K562 (cell line): ENCODE data around the gene PKP1. TPM values are rescaled to one million over a fixed set of nuclear protein-coding genes. Genes with fewer than 3 reads are reported as not detected.
A peak's percentile ranks its signal among the peaks of the same experiment; 100 is the strongest.

ENCODE experiments used
- ATAC-seq: fragments of 200-7000 bp; cut with Tn5 transposase; 3 replicates; pipeline ENCODE4 v1.9.1; 2020; ENCODE audit warnings: moderate library complexity
- BruUV-seq: library from RNA; stranded (reverse); fragments of 400-500 nt; replicated peaks from 2 replicates; lab custom pipeline; 2021; lab: Mats Ljungman, UMichigan
- CTCF ChIA-PET: fragments of 300-600 bp; formaldehyde crosslinking; extraction: SDS; loops from one replicate; lab custom pipeline; 2021; ENCODE audit warnings: low intra/inter-chr PET ratio; lab: Yijun Ruan, JAX
- POLR2A ChIA-PET: fragments of 300-600, 350-650 bp; sonication (Branson Sonifier 250); formaldehyde crosslinking; extraction: SDS; loops from one replicate; lab custom pipeline; 2021; ENCODE audit warnings: antibody characterized with exemption, inconsistent platforms; lab: Yijun Ruan, JAX
- DNase-seq, 4 experiments: peaks; one replicate each; pipeline versions ENCODE4 v3.0.0 to v3.0.0-alpha.2; 2011 to 2018; ENCODE audit warnings: low spot score in 3 of 4, mixed read lengths in 3 of 4; ENCODE audit errors: extremely low read depth in 1 of 4
- FAIRE-seq: peaks from 2 replicates; lab custom pipeline; 2011; peaks lifted over from hg19 to GRCh38; lab: Jason Lieb, UNC
- H2AFZ ChIP-seq: 2 replicates; pipeline ENCODE4 v1.6.0; 2011; ENCODE audit warnings: low read depth, low read length, control low read depth, inconsistent platforms
- H3K27ac ChIP-seq: fragments of 200-600 bp; 3 replicates; pipeline ENCODE4 v1.8.0; 2011; ENCODE audit warnings: low read depth, mild to moderate bottlenecking, control low read depth, inconsistent platforms, low read length, moderate library complexity, mixed read lengths; ENCODE audit errors: extremely low read depth
- H3K27me3 ChIP-seq, 2 experiments: fragments of 300-600 bp in 1 of 2; 2 replicates in 1 of 2; 3 replicates in 1 of 2; pipeline versions ENCODE4 v1.6.0 to v1.8.0; 2011; ENCODE audit warnings: inconsistent platforms in 2 of 2, low read length in 2 of 2, mild to moderate bottlenecking in 1 of 2, mixed read lengths in 1 of 2, moderate library complexity in 1 of 2; ENCODE audit not compliant: control insufficient read depth in 2 of 2, insufficient read depth in 2 of 2
- H3K36me3 ChIP-seq: fragments of 300-600 bp; 3 replicates; pipeline ENCODE4 v1.8.0; 2011; ENCODE audit warnings: mild to moderate bottlenecking, low read length, inconsistent platforms; ENCODE audit not compliant: control insufficient read depth, insufficient read depth
- H3K4me1 ChIP-seq, 2 experiments: fragments of 200-600 bp in 1 of 2; replicated peaks in 1 of 2; 2 replicates in 1 of 2; 3 replicates in 1 of 2; pipeline versions ENCODE4 v1.5.1 to v1.8.0; 2011; ENCODE audit warnings: inconsistent platforms in 2 of 2, low read length in 2 of 2, mild to moderate bottlenecking in 1 of 2, mixed read lengths in 1 of 2, moderate library complexity in 1 of 2; ENCODE audit not compliant: control insufficient read depth in 2 of 2, insufficient read depth in 2 of 2
- H3K4me2 ChIP-seq: 2 replicates; pipeline ENCODE4 v1.6.1; 2011; ENCODE audit warnings: low read length, control low read depth, inconsistent platforms, mixed read lengths; ENCODE audit not compliant: insufficient read depth
- H3K4me3 ChIP-seq: fragments of 200-600 bp; sonication (generic), shearing (Covaris generic); 2 replicates; pipeline ENCODE4 v1.5.1; 2016; ENCODE audit warnings: control low read depth, inconsistent platforms
- H3K79me2 ChIP-seq: fragments of 200-600 bp; 3 replicates; pipeline ENCODE4 v1.8.0; 2011; ENCODE audit warnings: low read length, inconsistent platforms; ENCODE audit not compliant: control insufficient read depth, insufficient read depth
- H3K9ac ChIP-seq, 2 experiments: 2 replicates each; pipeline versions ENCODE4 v1.6.0 to v1.6.1; 2011; ENCODE audit warnings: low read depth in 2 of 2, low read length in 2 of 2, control low read depth in 1 of 2, inconsistent platforms in 1 of 2, mild to moderate bottlenecking in 1 of 2, mixed read lengths in 1 of 2; ENCODE audit not compliant: insufficient read depth in 1 of 2
- H3K9me1 ChIP-seq: one replicate; pipeline ENCODE4 v1.6.0; 2011; ENCODE audit warnings: inconsistent platforms, mild to moderate bottlenecking, low read length, moderate library complexity; ENCODE audit not compliant: control insufficient read depth, insufficient read depth
- H3K9me3 ChIP-seq: replicated peaks from 2 replicates; pipeline ENCODE4 v1.5.1; 2011; ENCODE audit warnings: low read depth, low read length, inconsistent platforms; ENCODE audit not compliant: control insufficient read depth, insufficient read depth
- H4K20me1 ChIP-seq: replicated peaks from 2 replicates; pipeline ENCODE4 v1.6.1; 2011; ENCODE audit warnings: low read length, inconsistent platforms, mixed read lengths; ENCODE audit not compliant: control insufficient read depth, insufficient read depth
- ARID3B ChIP-seq: fragments of 250-450 bp; sonication (Bioruptor Pico); IDR thresholded peaks from 2 replicates; pipeline ENCODE4 v1.4.0; 2020; ENCODE audit warnings: borderline replicate concordance
- BRD4 ChIP-seq: fragments of 200-600 bp; sonication (generic); IDR thresholded peaks from 2 replicates; pipeline ENCODE4 v1.6.1; 2017; ENCODE audit warnings: inconsistent platforms
- CHD1 ChIP-seq: fragments of 200-600 bp; sonication (generic); IDR thresholded peaks from one replicate; pipeline ENCODE4 v1.6.1; 2012; ENCODE audit warnings: mild to moderate bottlenecking, moderate library complexity, low read length, inconsistent platforms
- FOXA1 ChIP-seq: fragments of 450-650 bp; IDR thresholded peaks from 2 replicates; pipeline ENCODE4 v1.6.1; 2016; ENCODE audit warnings: mild to moderate bottlenecking, borderline replicate concordance
- HLTF ChIP-seq: fragments of 450-650 bp; IDR thresholded peaks from 2 replicates; pipeline ENCODE4 v1.6.1; 2016
- ILK ChIP-seq: fragments of 450-650 bp; IDR thresholded peaks from 2 replicates; pipeline ENCODE4 v1.6.1; 2016; ENCODE audit warnings: missing genetic modification characterization, low read depth, mild to moderate bottlenecking, missing compliant biosample characterization, moderate library complexity, borderline replicate concordance
- POLR2H ChIP-seq: IDR thresholded peaks from 2 replicates; pipeline ENCODE4 v1.6.1; 2016; ENCODE audit warnings: missing genetic modification characterization, low read depth, mild to moderate bottlenecking, control low read depth, missing compliant biosample characterization, moderate library complexity
- RBM39 ChIP-seq: fragments of 200-400 bp; formaldehyde crosslinking; optimal IDR thresholded peaks from 2 replicates; pipeline ENCODE3; 2018; ENCODE audit warnings: low read depth, low read length
- SMAD4 ChIP-seq: fragments of 250-450 bp; sonication (Bioruptor Pico); conservative IDR thresholded peaks from 2 replicates; pipeline ENCODE4 v1.8.0; 2021; ENCODE audit warnings: inconsistent platforms, mild to moderate bottlenecking, moderate library complexity
- TCF7L2 ChIP-seq: fragments of 150-350 bp; IDR thresholded peaks from 2 replicates; pipeline ENCODE4 v1.6.1; 2016; ENCODE audit warnings: low read depth, mild to moderate bottlenecking, low read length, moderate library complexity
- ZNF431 ChIP-seq: sonication (generic); formaldehyde crosslinking; IDR thresholded peaks from 2 replicates; pipeline ENCODE4 v1.8.0; 2022; ENCODE audit warnings: mild to moderate bottlenecking, missing genetic modification reagents
- whole genome bisulfite sequencing: fragments of 100-300 bp; shearing (Covaris generic); methylation state at CpG from one replicate; pipeline ENCODE4 v1.1.6; 2016; ENCODE audit warnings: low coverage, mixed read lengths; ENCODE audit not compliant: insufficient coverage; ENCODE audit errors: missing lambda C conversion rate; 5-methylcytosine and 5-hydroxymethylcytosine counted together
- in situ Hi-C: fragments of 300-500 bp; cut with MboI; formaldehyde crosslinking; loops from 4 replicates; pipeline ENCODE4 v1.15.0; 2018; ENCODE audit warnings: inconsistent platforms, mixed read lengths
- intact Hi-C: fragments of 100-400 bp; cut with micrococcal nuclease; formaldehyde crosslinking; loops from 2 replicates; pipeline ENCODE4 v1.14.2; 2022
- polyA plus RNA-seq, 8 experiments: library from polyadenylated mRNA; depleted of rRNA in 4 of 8; stranded (reverse) in 5 of 8; unstranded in 3 of 8; fragments of >200 nt; fragmentation: Nextera tagmentation in 2 of 8; fragmentation: Illumina TruSeq in 1 of 8; extraction: Ambion mirVana in 2 of 8; extraction: Trizol in 1 of 8; gene quantifications; 2 replicates each; pipeline versions ENCODE4 v1.2.1 to v1.2.3, GENCODE V29; 2011 to 2014; ENCODE audit warnings: inconsistent platforms in 1 of 8, missing spikeins in 1 of 8
- total RNA-seq, 7 experiments: library from RNA; depleted of rRNA in 6 of 7; stranded (reverse); fragments of >200 nt in 6 of 7; fragmentation: Illumina TruSeq in 2 of 7; extraction: Trizol in 2 of 7; gene quantifications; 2 replicates each; pipeline versions ENCODE4 v1.2.1 to v1.2.3, GENCODE V29; 2011 to 2021; ENCODE audit warnings: low replicate concordance in 1 of 7
- TF ChIP-seq, protein P1 (sequence below): sonication (generic); IDR thresholded peaks from 2 replicates; pipeline ENCODE4 v1.6.1; 2016
- TF ChIP-seq, protein P2 (sequence below): fragments of 450-650 bp; IDR thresholded peaks from 2 replicates; pipeline ENCODE4 v1.6.1; 2016; ENCODE audit warnings: borderline replicate concordance
- TF ChIP-seq, protein P3 (sequence below): fragments of 450-650 bp; IDR thresholded peaks from 2 replicates; pipeline ENCODE4 v1.7.0; 2016; ENCODE audit warnings: borderline replicate concordance

PKP1 gene
- total and polyA plus RNA-seq, 9 of the 15 experiments (the other 6 are each of a cell fraction or from before 2014, with no cell fraction given), result not detected

DNA sequence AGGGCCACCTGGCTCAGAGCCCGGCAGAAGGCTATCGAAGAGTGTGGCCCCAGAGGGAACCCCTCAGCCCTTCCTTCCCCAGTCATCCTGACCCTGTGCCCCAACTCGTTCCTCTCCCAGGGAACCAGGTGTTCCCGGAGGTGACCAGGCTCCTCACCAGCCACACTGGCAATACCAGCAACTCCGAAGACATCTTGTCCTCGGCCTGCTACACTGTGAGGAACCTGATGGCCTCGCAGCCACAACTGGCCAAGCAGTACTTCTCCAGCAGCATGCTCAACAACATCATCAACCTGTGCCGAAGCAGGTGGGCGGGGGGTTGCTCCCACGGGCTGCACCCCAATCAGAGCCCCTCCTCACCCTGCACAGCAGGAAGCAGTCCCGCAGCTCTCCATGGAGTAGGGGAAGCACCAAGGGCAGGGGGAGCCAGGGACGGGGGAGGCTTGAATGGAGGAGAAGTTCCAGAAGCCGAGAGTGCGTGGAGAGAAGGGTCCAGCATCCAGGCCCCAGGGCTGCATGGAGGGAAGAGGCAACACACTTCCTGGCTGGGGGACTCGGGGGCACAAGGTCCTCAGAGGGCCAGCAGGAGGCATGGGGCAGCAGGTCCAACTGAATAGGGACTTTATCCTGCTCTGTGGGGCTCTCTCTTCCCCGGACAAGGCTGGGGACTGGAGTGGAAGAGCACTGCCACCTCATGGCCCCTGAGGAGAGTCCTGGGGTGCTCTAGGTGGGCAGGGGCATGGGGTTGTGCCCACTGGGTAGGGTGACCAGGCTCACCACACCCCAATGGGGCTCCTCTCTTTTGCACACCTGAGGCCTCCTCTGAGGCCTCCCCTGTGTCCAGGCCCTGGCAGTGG is 41.7 kb downstream of the PKP1 start:
- CTCF ChIA-PET, result no interaction called here
- TF ChIP-seq CHD1 (no peak), TCF7L2 (no peak), HLTF (no peak), FOXA1 (no peak), POLR2H (no peak), BRD4 (no peak), ZNF431 (no peak), ILK (tag) (no peak), RBM39 (no peak), ARID3B (no peak), SMAD4 (CRISPR knock-in tag) (no peak)
- TF ChIP-seq, protein P1, sequence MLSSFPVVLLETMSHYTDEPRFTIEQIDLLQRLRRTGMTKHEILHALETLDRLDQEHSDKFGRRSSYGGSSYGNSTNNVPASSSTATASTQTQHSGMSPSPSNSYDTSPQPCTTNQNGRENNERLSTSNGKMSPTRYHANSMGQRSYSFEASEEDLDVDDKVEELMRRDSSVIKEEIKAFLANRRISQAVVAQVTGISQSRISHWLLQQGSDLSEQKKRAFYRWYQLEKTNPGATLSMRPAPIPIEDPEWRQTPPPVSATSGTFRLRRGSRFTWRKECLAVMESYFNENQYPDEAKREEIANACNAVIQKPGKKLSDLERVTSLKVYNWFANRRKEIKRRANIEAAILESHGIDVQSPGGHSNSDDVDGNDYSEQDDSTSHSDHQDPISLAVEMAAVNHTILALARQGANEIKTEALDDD, result no peak
- TF ChIP-seq, protein P2, sequence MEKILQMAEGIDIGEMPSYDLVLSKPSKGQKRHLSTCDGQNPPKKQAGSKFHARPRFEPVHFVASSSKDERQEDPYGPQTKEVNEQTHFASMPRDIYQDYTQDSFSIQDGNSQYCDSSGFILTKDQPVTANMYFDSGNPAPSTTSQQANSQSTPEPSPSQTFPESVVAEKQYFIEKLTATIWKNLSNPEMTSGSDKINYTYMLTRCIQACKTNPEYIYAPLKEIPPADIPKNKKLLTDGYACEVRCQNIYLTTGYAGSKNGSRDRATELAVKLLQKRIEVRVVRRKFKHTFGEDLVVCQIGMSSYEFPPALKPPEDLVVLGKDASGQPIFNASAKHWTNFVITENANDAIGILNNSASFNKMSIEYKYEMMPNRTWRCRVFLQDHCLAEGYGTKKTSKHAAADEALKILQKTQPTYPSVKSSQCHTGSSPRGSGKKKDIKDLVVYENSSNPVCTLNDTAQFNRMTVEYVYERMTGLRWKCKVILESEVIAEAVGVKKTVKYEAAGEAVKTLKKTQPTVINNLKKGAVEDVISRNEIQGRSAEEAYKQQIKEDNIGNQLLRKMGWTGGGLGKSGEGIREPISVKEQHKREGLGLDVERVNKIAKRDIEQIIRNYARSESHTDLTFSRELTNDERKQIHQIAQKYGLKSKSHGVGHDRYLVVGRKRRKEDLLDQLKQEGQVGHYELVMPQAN, result no peak
- TF ChIP-seq, protein P3, sequence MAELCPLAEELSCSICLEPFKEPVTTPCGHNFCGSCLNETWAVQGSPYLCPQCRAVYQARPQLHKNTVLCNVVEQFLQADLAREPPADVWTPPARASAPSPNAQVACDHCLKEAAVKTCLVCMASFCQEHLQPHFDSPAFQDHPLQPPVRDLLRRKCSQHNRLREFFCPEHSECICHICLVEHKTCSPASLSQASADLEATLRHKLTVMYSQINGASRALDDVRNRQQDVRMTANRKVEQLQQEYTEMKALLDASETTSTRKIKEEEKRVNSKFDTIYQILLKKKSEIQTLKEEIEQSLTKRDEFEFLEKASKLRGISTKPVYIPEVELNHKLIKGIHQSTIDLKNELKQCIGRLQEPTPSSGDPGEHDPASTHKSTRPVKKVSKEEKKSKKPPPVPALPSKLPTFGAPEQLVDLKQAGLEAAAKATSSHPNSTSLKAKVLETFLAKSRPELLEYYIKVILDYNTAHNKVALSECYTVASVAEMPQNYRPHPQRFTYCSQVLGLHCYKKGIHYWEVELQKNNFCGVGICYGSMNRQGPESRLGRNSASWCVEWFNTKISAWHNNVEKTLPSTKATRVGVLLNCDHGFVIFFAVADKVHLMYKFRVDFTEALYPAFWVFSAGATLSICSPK, result no peak

More for the DNA sequence above, 41.7 kb downstream of the PKP1 start:
- H3K27ac ChIP-seq, result no peak overlapping the region
- peaks cover 8% of the 10 kb centered on the region; the same call in 1 of the 2 replicates for H4K20me1 ChIP-seq
- 0% methylated on average over 16 of the region's 16 CpGs for WGBS
- peak overlapping the region in 1 of 2 experiments; percentile 11; a peak in 1 of 4 replicates for H3K9ac ChIP-seq
- intact Hi-C loops (no loop called here), in situ Hi-C loops (no loop called here)
- ATAC-seq, result no peak
- no peaks in the 10 kb centered on the region for H3K79me2 ChIP-seq
- H3K27me3 ChIP-seq, result peaks cover 20 to 77% of the 10 kb centered on the region in 2 experiments; a peak in 4 of 5 replicates
- no peaks in the 10 kb centered on the region for H3K36me3 ChIP-seq
- BruUV-seq, result no TSS peak
- H3K4me2 ChIP-seq, result no peak overlapping the region
- no peak for DNase-seq
- no peaks in the 10 kb centered on the region for H3K9me3 ChIP-seq
- H2AFZ ChIP-seq, result no peak overlapping the region
- H3K4me1 ChIP-seq, result no peaks in the 10 kb centered on the region
- no peak overlapping the region for H3K4me3 ChIP-seq
- H3K9me1 ChIP-seq, result no peaks in the 10 kb centered on the region
- POLR2A ChIA-PET, result interaction anchor here (0.6 kb wide), 1 partner anchor 8 kb away, joined by 3 read pairs; no protein-coding TSS in a partner anchor
- no peak for FAIRE-seq
